ENCODE measurements around the gene ARL5A.

DNA sequence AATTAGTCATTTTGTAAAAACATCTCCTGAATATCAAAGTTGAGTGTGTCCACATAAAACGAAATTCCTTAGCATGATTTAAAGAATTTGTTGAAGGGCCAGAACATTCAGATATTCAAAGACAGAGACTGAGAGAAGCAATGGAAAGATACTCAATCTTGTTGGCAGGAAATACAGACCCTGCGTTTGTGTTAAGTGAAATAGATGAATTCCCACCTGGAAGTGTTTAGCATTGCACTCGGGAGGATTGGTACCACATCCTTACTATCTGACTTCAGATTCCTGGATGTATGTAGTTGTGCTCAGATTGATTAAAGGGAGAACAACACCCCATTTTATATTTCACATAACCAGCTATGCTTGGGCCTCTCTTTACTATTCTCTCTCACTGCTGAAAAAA is 9.7 kb upstream of the ARL5A start:
- TF ChIP-seq, protein P1, sequence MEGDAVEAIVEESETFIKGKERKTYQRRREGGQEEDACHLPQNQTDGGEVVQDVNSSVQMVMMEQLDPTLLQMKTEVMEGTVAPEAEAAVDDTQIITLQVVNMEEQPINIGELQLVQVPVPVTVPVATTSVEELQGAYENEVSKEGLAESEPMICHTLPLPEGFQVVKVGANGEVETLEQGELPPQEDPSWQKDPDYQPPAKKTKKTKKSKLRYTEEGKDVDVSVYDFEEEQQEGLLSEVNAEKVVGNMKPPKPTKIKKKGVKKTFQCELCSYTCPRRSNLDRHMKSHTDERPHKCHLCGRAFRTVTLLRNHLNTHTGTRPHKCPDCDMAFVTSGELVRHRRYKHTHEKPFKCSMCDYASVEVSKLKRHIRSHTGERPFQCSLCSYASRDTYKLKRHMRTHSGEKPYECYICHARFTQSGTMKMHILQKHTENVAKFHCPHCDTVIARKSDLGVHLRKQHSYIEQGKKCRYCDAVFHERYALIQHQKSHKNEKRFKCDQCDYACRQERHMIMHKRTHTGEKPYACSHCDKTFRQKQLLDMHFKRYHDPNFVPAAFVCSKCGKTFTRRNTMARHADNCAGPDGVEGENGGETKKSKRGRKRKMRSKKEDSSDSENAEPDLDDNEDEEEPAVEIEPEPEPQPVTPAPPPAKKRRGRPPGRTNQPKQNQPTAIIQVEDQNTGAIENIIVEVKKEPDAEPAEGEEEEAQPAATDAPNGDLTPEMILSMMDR (IDR thresholded peaks at IDR 0.05): no peak
- no peak for TF ChIP-seq POLR2A (IDR thresholded peaks at IDR 0.05)
